T follicular helper cell (primary cell): ENCODE results near the gene TRIM5.

Experiments
- DNase-seq: peaks from one replicate; pipeline ENCODE4 v3.0.0-alpha.2; 2020; ENCODE audit warnings: low read depth

TRIM5 gene

GRCh38 chr11:5624489-5625279, 60.2 kb downstream of the TRIM5 start, which contains the start of gene TRIM34:
TRIM34 (plus strand) TSS chr11:5625001; CDS start chr11:5632332, 7,331 bp downstream.
- peak; percentile 44 for DNase-seq

DNA sequence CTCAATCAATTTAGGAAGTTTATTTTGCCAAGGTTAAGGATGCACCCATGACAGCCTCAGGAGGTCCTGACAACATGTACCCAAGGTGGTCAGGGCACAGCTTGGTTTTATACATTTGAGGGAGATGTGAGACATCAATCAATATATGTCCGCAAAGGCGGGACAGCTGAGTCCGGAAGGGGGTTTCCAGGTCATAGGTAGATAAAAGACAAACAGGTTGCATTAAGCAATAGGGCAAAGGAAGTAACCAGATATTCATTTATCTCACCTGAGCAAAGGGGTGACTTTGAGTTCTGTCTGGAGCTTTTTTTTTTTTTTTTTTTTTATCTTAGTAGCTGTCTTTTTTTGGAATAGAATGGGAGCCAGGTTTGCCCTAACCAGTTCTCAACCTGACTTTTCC, 62.1 kb downstream of the TRIM5 start:
- no peak for DNase-seq

GRCh38 chr11:5621580-5621979, 63.3 kb downstream of the TRIM5 start:
- DNase-seq: no peak

DNA sequence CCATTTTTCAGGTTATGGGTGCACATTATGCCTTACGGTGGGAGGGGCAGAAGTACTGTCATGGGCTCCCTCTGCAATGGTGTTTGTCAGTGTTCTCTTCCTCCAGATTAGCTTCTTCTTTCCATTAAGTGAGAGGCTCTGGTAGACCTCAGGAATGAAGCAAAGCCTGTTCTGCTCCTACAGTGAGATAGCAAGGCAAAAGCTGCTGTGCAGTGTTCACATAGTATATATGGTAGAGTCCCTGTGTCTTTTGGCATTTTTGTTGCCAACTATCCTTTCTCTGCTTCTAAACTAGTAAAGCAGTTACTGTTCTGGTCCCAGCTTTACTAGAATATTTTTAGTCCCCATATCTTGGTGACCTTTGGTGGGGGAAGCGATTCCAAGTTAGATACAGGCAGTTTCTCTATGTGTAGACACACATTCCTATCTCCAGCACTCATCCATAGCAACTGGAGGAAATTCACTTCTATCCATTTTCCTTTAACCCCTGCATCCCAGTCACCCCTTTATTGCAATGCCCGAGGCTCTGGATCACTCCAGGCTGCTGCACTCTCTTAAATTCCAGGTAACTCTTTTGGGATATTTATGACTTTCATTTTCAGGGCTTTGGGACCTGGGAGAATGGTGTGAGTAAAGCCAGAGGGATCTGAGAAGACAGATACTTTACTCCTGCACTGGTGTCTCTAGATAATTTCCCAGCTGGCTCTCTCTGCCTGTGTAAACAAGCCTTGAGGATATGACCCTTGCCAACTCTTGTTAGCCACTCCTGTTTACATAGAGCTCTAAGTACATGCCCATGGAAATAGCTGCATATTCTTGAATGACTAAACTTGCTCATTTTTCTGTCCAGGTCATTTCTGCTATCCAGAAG, 64.0 kb downstream of the TRIM5 start:
- DNase-seq: no peak

DNA sequence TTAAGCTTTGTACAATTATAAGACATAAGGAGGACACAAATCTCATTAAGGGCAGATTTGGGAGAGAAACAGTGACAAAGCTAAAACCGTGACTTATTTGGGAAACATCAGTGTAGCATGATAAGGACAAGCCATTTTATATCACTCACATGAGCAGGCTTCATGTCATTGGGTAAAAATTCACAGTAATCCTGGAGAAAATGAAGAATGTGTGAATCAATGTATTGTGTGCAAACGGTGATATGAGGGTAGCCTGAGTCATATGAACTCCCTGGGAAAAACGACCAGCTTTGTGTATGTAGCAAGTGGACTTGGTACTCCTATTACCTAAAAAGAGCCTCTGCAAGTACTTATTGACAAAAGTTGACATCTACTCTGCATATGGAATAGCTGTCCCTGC, 66.1 kb downstream of the TRIM5 start:
- DNase-seq: no peak
